Measurements from ENCODE around the gene TOMM5. TPM values are rescaled to one million over a fixed set of nuclear protein-coding genes. Genes with fewer than 3 reads are reported as not detected.

The TOMM5 gene
- total RNA-seq, 1 experiment from 2014 or later, result 252 TPM

DNA sequence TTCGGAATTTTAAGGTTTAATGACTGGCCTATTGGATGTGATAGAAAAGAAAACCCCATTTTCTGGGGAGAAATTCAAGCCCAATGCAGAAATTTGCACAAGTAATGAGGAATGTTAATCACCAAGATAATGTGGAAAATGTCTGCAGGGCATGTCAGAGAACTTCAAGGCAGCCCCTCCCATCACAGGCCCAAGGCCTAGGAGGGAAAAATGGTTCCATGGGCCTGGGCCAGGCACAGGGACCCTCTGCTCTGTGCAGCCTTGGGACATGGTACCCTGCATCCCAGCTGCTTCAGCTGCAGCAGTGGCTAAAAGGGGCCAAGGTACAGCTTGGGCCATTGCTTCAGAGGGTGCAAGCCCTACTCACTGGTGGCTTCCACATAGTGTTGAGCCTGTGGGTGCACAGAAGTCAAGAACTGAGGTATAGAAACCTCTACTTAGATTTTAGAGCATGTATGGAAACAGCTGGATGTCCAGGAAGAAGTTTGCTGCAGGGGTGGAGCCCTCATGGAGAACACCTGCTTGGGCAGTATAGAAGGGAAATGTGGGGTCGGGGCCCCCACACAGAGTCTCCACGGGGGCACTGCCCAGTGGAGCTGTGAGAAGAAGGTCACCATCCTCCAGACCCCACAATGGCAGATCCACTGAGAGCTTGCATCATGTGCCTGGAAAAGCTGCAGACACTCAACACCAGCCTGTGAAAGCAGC, 28.4 kb downstream of the TOMM5 start:
- Histone ChIP-seq H3K79me2 (ENCODE audit: low read length) (no peaks in the 10 kb centered on the region), H3K4me1 (ENCODE audit: insufficient read depth, low read length) (no peaks in the 10 kb centered on the region), H3K27me3 (ENCODE audit: low read length) (no peaks in the 10 kb centered on the region), H3K9me2 (replicated peaks; ENCODE audit: low read length) (no peaks in the 10 kb centered on the region), H2AFZ (ENCODE audit: low read length) (no peak overlapping the region), H4K20me1 (ENCODE audit: low read length) (no peaks in the 10 kb centered on the region), H3K27ac (ENCODE audit: low read length) (no peak overlapping the region), H3K9ac (ENCODE audit: low read length) (no peak overlapping the region), H3K9me3 (ENCODE audit: low read length) (no peaks in the 10 kb centered on the region), H3K4me2 (ENCODE audit: low read length) (no peak overlapping the region), H3F3A (ENCODE audit: low read length, unreplicated experiment) (no peaks in the 10 kb centered on the region), H3K36me3 (ENCODE audit: low read depth, low read length) (no peaks in the 10 kb centered on the region), H3K4me3 (ENCODE audit: low read length) (no peak overlapping the region)
- POLR2A ChIA-PET (ENCODE audit: unreplicated experiment), result no interaction called here
- no peak for ATAC-seq
- intact Hi-C loops (cut with micrococcal nuclease), result no loop called here
- CTCF ChIA-PET, result no interaction called here
- no TSS peak for BruUV-seq (replicated peaks)
- no peak for DNase-seq
- TF ChIP-seq EZH2 (IDR thresholded peaks at IDR 0.05; ENCODE audit: low read length, unreplicated experiment) (no peak), EZH2phosphoT487 (IDR thresholded peaks at IDR 0.05; ENCODE audit: borderline replicate concordance, low read length) (no peak)
- TF ChIP-seq, protein P1, sequence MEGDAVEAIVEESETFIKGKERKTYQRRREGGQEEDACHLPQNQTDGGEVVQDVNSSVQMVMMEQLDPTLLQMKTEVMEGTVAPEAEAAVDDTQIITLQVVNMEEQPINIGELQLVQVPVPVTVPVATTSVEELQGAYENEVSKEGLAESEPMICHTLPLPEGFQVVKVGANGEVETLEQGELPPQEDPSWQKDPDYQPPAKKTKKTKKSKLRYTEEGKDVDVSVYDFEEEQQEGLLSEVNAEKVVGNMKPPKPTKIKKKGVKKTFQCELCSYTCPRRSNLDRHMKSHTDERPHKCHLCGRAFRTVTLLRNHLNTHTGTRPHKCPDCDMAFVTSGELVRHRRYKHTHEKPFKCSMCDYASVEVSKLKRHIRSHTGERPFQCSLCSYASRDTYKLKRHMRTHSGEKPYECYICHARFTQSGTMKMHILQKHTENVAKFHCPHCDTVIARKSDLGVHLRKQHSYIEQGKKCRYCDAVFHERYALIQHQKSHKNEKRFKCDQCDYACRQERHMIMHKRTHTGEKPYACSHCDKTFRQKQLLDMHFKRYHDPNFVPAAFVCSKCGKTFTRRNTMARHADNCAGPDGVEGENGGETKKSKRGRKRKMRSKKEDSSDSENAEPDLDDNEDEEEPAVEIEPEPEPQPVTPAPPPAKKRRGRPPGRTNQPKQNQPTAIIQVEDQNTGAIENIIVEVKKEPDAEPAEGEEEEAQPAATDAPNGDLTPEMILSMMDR (conservative IDR thresholded peaks at IDR 0.05; ENCODE audit: low read depth, low read length), result no peak

DNA sequence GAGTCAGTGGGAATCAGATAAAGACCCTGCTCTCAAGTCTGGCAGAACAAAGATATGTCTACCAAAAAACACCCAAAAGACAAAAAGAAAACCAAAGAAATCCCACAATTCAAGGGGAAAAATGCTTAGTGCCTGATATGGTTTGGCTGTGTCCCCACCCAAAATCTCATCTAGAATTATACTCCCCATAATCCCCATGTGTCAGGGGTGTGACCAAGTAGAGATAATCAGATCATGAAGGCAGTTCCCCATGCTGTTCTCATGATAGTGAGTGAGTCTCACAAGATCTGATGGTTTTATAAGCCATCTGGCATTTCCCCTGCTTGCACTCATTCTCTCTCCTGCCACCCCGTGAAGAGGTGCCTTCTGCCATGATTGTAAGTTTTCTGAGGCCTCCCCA, 29.6 kb downstream of the TOMM5 start:
- Histone ChIP-seq H3K27me3 (ENCODE audit: low read length) (no peaks in the 10 kb centered on the region), H3F3A (ENCODE audit: low read length, unreplicated experiment) (no peaks in the 10 kb centered on the region), H3K27ac (ENCODE audit: low read length) (no peak overlapping the region), H4K20me1 (ENCODE audit: low read length) (no peaks in the 10 kb centered on the region), H3K4me3 (ENCODE audit: low read length) (no peak overlapping the region), H3K4me2 (ENCODE audit: low read length) (no peak overlapping the region), H3K9me2 (replicated peaks; ENCODE audit: low read length) (no peaks in the 10 kb centered on the region), H3K9me3 (ENCODE audit: low read length) (no peaks in the 10 kb centered on the region), H3K9ac (ENCODE audit: low read length) (no peak overlapping the region), H2AFZ (ENCODE audit: low read length) (no peak overlapping the region), H3K4me1 (ENCODE audit: insufficient read depth, low read length) (no peaks in the 10 kb centered on the region), H3K79me2 (ENCODE audit: low read length) (no peaks in the 10 kb centered on the region), H3K36me3 (ENCODE audit: low read depth, low read length) (no peaks in the 10 kb centered on the region)
- no peak for ATAC-seq
- intact Hi-C loops (cut with micrococcal nuclease), result no loop called here
- CTCF ChIA-PET, result no interaction called here
- no peak for TF ChIP-seq EZH2phosphoT487 (IDR thresholded peaks at IDR 0.05; ENCODE audit: borderline replicate concordance, low read length)
- no TSS peak for BruUV-seq (replicated peaks)
- DNase-seq, result no peak
- POLR2A ChIA-PET (ENCODE audit: unreplicated experiment), result no interaction called here

DNA sequence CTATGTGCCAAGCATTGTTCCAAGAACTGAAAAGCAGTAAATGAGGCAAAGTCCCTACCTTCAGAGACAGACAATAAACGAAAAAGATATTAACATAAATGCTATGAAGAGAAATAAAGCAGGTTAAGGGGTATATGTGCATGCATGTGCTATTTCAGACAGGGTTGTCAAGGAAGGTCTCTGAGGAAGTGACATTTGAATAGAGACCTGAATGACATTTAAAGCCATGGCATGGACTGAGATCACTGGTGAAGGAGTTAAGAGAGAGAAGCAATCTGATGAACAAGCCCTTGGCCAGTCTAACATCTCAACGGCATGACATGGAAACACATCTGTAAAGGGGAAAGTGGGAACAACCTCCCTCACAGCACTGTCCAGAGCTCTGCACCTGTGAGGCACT, 30.7 kb downstream of the TOMM5 start:
- Histone ChIP-seq H3K4me1 (ENCODE audit: insufficient read depth, low read length) (no peaks in the 10 kb centered on the region), H2AFZ (ENCODE audit: low read length) (no peak overlapping the region), H3K9me3 (ENCODE audit: low read length) (no peaks in the 10 kb centered on the region), H3K36me3 (ENCODE audit: low read depth, low read length) (no peaks in the 10 kb centered on the region), H3K9ac (ENCODE audit: low read length) (no peak overlapping the region), H3K9me2 (replicated peaks; ENCODE audit: low read length) (no peaks in the 10 kb centered on the region), H4K20me1 (ENCODE audit: low read length) (no peaks in the 10 kb centered on the region), H3F3A (ENCODE audit: low read length, unreplicated experiment) (no peaks in the 10 kb centered on the region), H3K4me3 (ENCODE audit: low read length) (no peak overlapping the region), H3K27me3 (ENCODE audit: low read length) (no peaks in the 10 kb centered on the region), H3K27ac (ENCODE audit: low read length) (no peak overlapping the region), H3K79me2 (ENCODE audit: low read length) (no peaks in the 10 kb centered on the region), H3K4me2 (ENCODE audit: low read length) (no peak overlapping the region)
- POLR2A ChIA-PET (ENCODE audit: unreplicated experiment), result no interaction called here
- ATAC-seq (no peak), DNase-seq (no peak)
- CTCF ChIA-PET, result no interaction called here
- no TSS peak for BruUV-seq (replicated peaks)
- intact Hi-C loops (cut with micrococcal nuclease), result no loop called here
- TF ChIP-seq EZH2phosphoT487 (IDR thresholded peaks at IDR 0.05; ENCODE audit: borderline replicate concordance, low read length) (no peak), EZH2 (IDR thresholded peaks at IDR 0.05; ENCODE audit: low read length, unreplicated experiment) (no peak)
- TF ChIP-seq, protein P1 (conservative IDR thresholded peaks at IDR 0.05; ENCODE audit: low read depth, low read length), result no peak

Measured in PC-3 (cell line).